K562 (cell line): ENCODE results near the gene CHST8.

Source experiments
- ATF4 ChIP-seq: fragments of 450-650 bp; formaldehyde crosslinking; IDR thresholded peaks from 2 replicates; pipeline ENCODE4 v1.4.0; 2022; ENCODE audit warnings: mild to moderate bottlenecking, moderate library complexity
- CBX8 ChIP-seq: fragments of 200-600 bp; sonication (generic); IDR thresholded peaks from 2 replicates; pipeline ENCODE4 v1.6.1; 2012; ENCODE audit warnings: borderline replicate concordance, mixed run types, low read depth, mild to moderate bottlenecking, moderate library complexity, mixed read lengths, low read length, control low read depth, inconsistent platforms; ENCODE audit not compliant: poor library complexity, severe bottlenecking; ENCODE audit errors: extremely low read depth
- CTCF ChIP-seq, 3 experiments: IDR thresholded peaks in 2 of 3; conservative IDR thresholded peaks in 1 of 3; 2 replicates each; pipeline ENCODE4 v1.5.1; 2011 to 2012; ENCODE audit warnings: low read length in 3 of 3, mild to moderate bottlenecking in 3 of 3, control low read depth in 2 of 3, improper control_type of control experiment in 1 of 3, inconsistent platforms in 1 of 3, low read depth in 1 of 3, mixed read lengths in 1 of 3, moderate library complexity in 1 of 3; ENCODE audit not compliant: insufficient read depth in 2 of 3
- GABPA ChIP-seq: fragments of 200-800 bp; sonication (Bioruptor generic); conservative IDR thresholded peaks from 2 replicates; pipeline ENCODE4 v1.6.1; 2016; ENCODE audit warnings: low read depth, missing genetic modification characterization, missing compliant biosample characterization
- GMEB1 ChIP-seq: fragments of 250-450 bp; sonication (Bioruptor Pico); IDR thresholded peaks from 2 replicates; pipeline ENCODE4 v1.4.0; 2020; ENCODE audit warnings: mild to moderate bottlenecking
- HDAC2 ChIP-seq: fragments of 450-650 bp; IDR thresholded peaks from 2 replicates; pipeline ENCODE4 v1.6.1; 2016; ENCODE audit warnings: mild to moderate bottlenecking
- IRF1 ChIP-seq: sonication (generic); formaldehyde crosslinking; IDR thresholded peaks from 2 replicates; pipeline ENCODE4 v1.8.0; 2022; ENCODE audit warnings: missing genetic modification reagents, mild to moderate bottlenecking, borderline replicate concordance
- MTA3 ChIP-seq: fragments of 450-650 bp; formaldehyde crosslinking; IDR thresholded peaks from 2 replicates; pipeline ENCODE4 v1.6.1; 2017; ENCODE audit warnings: mild to moderate bottlenecking, borderline replicate concordance
- MYNN ChIP-seq, 2 experiments: sonication (generic); formaldehyde crosslinking in 1 of 2; IDR thresholded peaks; 2 replicates each; pipeline versions ENCODE4 v1.5.0 to v1.6.1; 2016 to 2020; ENCODE audit warnings: antibody characterized with exemption in 1 of 2, missing genetic modification reagents in 1 of 2
- REST ChIP-seq, 2 experiments: fragments of 450-650 bp; formaldehyde crosslinking in 1 of 2; IDR thresholded peaks; 2 replicates each; pipeline versions ENCODE4 v1.4.0 to v1.6.1; 2014 to 2020; ENCODE audit warnings: mild to moderate bottlenecking in 2 of 2, borderline replicate concordance in 1 of 2, low read depth in 1 of 2
- SPI1 ChIP-seq: IDR thresholded peaks from 2 replicates; pipeline ENCODE4 v1.6.1; 2011; ENCODE audit warnings: low read depth, low read length, control low read depth, borderline replicate concordance
- ZBTB33 ChIP-seq: sonication (generic); formaldehyde crosslinking; IDR thresholded peaks from 2 replicates; pipeline ENCODE4 v1.8.1; 2023; ENCODE audit warnings: mild to moderate bottlenecking, missing genetic modification reagents
- ZNF780A ChIP-seq: fragments of 250-450 bp; sonication (Bioruptor Pico); IDR thresholded peaks from 2 replicates; pipeline ENCODE4 v1.5.0; 2021; ENCODE audit warnings: mild to moderate bottlenecking

GRCh38 chr19:33686687-33687480 lies 65.1 kb downstream of the CHST8 start:
- TF ChIP-seq CBX8 (no peak), CTCF (IDR thresholded peaks at IDR 0.05 in 2 of 3, conservative IDR thresholded peaks at IDR 0.05 in 1 of 3; ENCODE audit: insufficient read depth in 2 of 3, low read depth in 1 of 3, low read length in 3 of 3) (no peak), MYNN (IDR thresholded peaks at IDR 0.05) (no peak), MYNN (CRISPR knock-in tag; IDR thresholded peaks at IDR 0.05) (no peak), IRF1 (CRISPR knock-in tag) (no peak), SPI1 (no peak), HDAC2 (no peak), REST (IDR thresholded peaks at IDR 0.05; ENCODE audit: borderline replicate concordance) (no peak), REST (CRISPR knock-in tag; IDR thresholded peaks at IDR 0.05; ENCODE audit: low read depth) (no peak), ZNF780A (CRISPR knock-in tag) (no peak), GABPA (tag) (no peak), ZBTB33 (CRISPR knock-in tag) (no peak), GMEB1 (CRISPR knock-in tag) (no peak), ATF4 (CRISPR knock-in tag) (no peak), MTA3 (no peak)
